Activated CD8-positive, alpha-beta memory T cell treated with anti-CD3 and anti-CD28 coated beads, Interleukin-2, amount 50 U/mL, for 24 hours (primary cell): Measurements from ENCODE around the gene ACTR3C.
"Not testable (repeated sequence)": the region's sequence is repeated elsewhere in the genome, so short reads cannot be mapped to it uniquely, and the experiment has no call there.

ENCODE experiments used
- DNase-seq: peaks from one replicate; pipeline ENCODE4 v3.0.0-alpha.2; 2020; ENCODE audit errors: extremely low read depth

The ACTR3C gene

DNA sequence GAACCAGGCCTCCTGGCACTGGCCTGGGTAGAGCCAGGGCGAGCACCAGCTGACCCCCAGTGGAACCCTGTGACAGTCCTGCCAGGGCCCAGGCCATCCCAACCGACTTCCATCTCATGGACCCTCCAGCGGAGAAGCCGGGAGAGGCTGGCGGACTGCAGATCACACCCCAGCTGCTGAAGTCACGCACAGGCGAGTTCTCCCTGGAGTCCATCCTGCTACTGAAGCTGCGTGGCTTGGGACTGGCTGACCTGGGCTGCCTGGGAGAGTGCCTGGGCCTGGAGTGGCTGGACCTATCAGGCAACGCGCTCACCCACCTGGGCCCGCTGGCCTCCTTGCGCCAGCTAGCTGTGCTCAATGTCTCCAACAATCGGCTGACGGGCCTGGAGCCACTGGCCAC, 13.4 kb upstream of the ACTR3C start:
- DNase-seq, result no peak

DNA sequence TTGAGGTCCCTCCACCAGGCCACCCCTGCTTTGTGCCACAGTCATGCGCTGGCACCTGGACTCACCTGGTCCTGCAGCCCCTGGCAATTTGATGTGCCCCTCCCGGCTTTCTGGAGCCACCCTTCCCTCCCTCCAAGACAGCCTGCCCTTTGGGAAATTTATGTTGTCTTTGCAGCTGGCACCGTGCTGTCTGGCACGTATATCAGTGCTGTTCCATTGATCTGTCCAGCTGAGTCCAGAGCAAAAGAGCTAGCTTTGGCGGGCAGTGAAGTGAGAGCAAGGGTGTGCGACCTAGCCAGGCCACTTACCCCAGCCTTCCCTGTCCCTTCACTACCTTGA, 12.4 kb upstream of the ACTR3C start:
- DNase-seq, result no peak

DNA sequence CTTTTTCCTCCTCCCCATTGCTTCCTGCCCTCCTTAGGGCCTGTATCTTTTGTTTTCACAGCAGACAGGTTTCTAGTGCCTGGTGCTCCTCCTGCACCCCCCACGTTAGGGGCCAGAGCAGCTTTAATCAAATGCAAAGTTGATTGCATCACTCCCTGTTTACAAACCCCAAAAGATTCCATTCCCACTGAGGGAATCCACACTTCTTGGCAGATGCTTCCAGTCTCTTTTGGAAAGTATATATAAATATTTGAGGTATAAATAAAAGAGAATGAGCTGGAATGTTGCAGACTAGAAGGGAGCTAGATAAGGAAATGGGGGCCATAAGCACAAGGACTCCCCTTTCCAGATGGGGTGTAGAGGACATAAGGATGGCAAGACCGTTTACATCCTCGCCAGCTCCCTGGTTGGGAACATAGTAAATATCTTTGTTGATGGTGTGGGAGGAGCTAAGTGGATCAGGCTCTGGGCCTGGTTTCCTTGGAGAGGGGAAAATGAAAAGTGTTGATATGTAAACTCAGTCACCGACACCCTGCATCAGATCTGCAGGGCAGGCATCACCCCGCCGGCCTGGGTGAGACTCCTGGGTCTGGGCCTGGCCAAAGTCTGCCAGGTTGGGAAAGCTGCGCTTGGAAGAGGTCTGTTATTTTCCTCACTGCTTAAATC, 11.9 kb upstream of the ACTR3C start:
- no peak for DNase-seq

DNA sequence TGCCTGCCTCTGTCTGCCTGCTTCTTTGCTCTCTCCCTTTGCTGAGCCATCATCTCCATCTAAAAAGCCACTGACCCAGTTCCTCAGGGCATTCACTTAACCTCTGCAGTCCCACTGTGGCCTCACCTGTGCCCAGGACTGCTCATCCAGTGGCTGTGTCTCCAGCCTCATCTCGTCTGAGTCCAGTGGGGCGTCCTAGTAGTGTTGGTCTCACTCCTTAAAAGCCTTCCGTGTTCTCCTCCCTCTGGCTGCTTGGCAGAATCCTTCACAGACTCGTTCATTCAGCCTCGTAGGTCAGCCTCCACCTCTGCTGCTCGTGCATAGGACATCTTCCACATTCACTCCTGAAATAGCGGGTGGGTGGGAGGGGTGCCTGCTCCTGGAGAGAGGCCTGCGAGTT, 10.8 kb upstream of the ACTR3C start:
- no peak for DNase-seq

- no peak for DNase-seq
Measured at GRCh38 chr7:150333659-150334058, 10.3 kb upstream of the ACTR3C start.

- DNase-seq, result no peak
Measured at GRCh38 chr7:150332852-150333635, 9.7 kb upstream of the ACTR3C start.

DNA sequence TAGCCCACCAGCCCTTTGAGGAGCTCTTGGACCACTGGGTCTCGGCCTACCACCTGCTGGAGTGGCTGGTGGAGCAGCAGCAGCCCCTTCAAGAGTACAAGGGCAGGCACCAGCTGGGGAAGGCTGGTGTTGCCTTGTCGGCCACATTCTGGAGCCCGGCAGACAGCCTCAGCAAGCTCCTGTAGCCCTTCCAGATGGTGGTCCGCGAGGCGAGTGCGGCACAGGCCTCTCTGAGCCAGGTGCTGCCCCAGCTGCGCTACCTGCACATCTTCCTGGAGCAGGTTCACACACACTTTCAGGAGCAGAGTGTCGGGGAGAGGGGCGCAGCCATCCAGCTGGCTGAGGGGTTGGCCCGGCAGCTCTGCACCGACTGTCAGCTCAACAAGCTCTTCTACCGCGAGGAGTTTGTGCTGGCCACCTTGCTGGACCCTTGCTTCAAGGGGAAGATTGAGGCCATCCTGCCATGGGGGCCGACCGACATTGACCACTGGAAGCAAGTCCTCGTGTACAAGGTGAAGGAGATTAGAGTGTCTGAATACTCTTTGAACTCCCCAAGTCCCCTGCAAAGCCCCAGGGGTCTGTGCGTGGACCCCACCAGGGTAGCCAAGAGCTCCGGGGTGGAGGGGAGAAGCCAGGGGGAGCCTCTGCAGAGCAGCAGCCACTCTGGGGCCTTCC, 7.0 kb upstream of the ACTR3C start:
- no peak for DNase-seq

GRCh38 chr7:150329331-150330120, 6.2 kb upstream of the ACTR3C start:
- DNase-seq, result no peak

GRCh38 chr7:150327308-150327707, 4.0 kb upstream of the ACTR3C start:
- DNase-seq, result no peak

DNA sequence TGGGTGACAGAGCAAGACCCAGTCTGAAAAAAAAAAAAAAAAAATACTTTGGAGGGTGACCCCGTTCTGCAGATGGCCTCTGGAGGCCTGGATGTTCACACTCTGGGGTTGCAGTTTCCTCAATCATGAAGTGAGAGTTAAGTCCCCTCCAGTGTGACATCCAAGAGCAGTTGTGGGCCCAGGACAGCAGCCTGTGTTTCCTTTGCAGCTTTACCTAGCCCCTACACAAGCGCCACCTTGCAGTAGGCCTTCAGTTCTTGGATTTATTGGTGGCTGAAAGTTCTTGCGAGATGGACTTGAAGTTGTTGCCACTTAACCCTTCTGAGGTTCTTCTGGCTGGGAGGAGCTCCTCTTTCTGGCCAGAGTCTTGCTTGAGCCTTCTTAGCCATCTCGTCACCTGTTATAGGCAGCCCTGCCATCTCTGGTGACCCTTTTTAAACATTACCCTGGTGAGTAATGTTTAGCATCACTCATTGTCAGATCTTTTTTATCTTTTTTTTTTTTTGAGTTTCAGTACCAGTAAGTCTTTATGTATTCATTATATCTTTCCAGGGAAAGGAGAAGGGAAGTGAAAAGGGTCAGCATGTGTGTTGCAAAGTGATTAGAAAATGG, 3.4 kb upstream of the ACTR3C start:
- DNase-seq, result no peak

DNA sequence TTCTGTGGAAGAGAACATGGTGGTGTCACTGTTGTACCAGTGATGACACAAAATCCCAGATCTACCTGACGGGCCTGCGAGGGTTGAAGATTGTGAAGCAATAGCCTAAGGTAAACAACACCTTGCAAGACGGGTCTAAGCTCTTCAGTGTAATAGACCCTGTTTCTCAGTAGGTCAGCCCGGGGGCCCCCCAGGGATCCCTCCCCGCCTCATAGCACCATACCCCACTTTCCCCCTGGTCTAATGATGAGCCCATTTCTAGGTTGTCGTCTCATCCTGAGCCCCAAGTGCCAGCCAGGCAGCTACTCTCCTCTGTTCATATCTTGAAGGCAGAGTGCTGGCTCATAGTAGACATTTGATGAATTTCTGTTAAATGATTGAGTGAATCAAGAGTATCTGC, 2.6 kb upstream of the ACTR3C start:
- no peak for DNase-seq

GRCh38 chr7:150325110-150325611, 1.8 kb upstream of the ACTR3C start:
- no peak for DNase-seq

DNA sequence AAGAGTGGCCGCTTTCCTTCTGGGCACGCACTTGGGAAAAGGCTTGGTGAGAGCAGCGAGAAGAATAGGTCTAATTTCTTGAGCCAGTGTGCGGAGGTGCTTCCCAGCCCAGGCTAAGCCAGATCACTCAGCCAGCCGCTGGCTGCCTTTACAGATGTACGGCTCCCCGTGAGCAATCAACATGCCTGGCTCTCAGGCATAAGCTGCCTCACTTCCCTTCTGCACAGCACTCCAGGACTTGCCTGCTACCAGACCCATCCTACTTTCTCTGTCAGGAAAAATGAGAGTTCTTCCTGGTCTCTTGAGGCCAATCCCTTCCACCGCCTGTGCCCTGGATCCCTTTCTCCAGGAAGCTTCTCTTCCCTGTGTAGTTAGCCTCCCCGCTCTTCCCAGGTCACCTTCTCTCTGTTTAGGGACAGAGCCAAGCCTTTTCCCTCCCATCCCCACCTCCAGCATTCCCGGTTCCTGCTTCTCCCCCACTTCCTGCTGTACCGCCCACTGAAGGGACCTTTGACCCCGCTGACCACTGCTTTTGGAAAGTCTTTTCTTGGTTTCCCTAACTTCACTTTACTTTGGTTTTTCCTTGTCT, 1.1 kb upstream of the ACTR3C start:
- no peak for DNase-seq

- no peak for DNase-seq
Measured at GRCh38 chr7:150323682-150324372, 482 bp upstream of the ACTR3C start.

GRCh38 chr7:150322114-150322832, 1.1 kb downstream of the ACTR3C start:
- DNase-seq, result peak; percentile 39

- DNase-seq, result no peak
Measured at GRCh38 chr7:150321788-150322113, 1.6 kb downstream of the ACTR3C start.

DNA sequence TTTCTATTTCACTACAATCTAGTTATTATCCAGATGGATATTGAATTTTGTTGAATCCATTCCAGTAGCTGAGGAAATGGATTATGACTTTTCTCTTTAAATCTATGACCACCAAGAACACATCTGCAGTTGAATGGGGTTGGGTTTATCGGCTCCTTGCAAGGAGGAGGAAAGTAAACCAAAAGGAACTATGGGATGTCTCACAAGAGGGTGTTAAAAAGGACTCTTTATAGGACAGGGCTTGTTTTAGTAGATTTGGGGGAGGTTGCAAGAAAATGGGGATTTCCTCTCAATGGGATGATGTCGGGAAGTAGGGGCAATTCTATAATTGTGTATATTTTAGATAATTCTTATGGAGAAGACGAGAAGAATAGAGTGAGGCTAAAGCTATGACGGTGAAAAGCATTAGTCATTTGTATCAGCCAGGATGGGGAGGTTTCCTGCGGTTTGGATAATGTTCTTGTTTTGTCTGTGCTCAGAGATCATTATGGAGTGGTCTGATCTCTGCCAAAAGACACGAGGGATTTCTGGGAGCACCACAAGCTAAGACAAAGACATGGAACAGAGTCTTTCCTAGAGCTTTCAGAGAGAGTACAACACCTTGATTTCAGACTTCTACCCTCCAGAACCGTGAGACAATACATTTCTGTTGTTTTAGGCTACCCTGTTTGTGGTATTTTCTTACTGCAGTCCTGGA, 5.4 kb downstream of the ACTR3C start:
- no peak for DNase-seq

DNA sequence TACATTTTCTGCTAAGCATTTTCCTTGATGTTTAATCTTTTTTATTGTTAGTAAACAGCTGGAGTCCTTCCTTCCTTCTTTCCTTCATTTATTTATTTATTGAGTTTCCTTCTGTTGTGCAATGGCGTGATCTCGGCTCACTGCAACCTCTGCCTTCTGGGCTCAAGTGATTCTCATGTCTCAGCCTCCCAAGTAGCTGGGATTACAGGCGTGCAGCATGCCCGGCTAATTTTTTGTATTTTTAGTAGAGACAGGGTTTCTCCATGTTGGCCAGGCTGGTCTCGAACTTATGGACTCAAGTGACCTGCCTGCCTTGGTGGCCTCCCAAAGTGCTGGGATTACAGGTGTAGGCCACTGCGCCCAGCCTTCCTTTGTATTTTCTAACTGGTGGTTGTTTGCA, 6.4 kb downstream of the ACTR3C start:
- DNase-seq, result not testable (repeated sequence)

DNA sequence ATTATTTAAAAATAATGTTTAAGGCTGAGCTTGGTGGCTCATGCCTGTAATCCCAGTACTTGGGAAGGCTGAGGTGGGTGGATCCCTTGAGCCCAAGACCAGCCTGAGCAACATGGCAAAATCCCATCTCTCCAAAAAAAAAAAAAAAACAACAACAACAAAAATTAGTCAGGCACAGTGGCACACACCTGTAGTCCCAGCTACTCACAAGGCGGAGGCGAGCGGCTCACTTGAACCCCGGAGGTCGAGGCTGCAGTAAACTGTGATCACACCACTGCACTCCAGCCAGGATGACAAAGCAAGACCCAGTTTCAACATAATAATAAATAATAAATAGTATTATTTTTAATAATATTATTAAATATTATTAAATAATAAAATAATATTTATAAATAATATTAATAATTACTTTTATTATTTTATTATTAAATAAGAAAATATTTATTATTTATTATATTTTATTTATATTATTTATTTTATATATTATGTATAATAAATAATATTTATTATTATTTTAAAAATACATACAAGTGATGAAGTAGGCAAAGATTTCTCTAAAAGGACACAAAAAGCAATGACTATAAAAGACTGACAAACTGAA, 8.6 kb downstream of the ACTR3C start:
- no peak for DNase-seq
